GM23338 (cell line): ENCODE results near the gene NCAPG. TPM values are rescaled to one million over a fixed set of nuclear protein-coding genes. Genes with fewer than 3 reads are reported as not detected.

ENCODE experiments used
- ATAC-seq: fragments of 200-7000 bp; cut with Tn5 transposase; 3 replicates; pipeline ENCODE4 v1.9.1; 2020
- DNase-seq: peaks from one replicate; pipeline ENCODE4 v3.0.0-alpha.2; 2015; ENCODE audit warnings: low spot score
- H2AFZ ChIP-seq: fragments of 200-600 bp; sonication (generic); 2 replicates; pipeline ENCODE4 v1.8.0; 2016; ENCODE audit warnings: antibody characterized with exemption, mild to moderate bottlenecking, moderate library complexity
- H3F3A ChIP-seq: fragments of 200-600 bp; sonication (generic); replicated peaks from 2 replicates; pipeline ENCODE4 v1.8.0; 2017; ENCODE audit warnings: antibody characterized with exemption, mixed run types, low read depth
- H3K27ac ChIP-seq: fragments of 200-600 bp; sonication (generic); 2 replicates; pipeline ENCODE4 v1.6.1; 2016; ENCODE audit warnings: low read depth
- H3K27me3 ChIP-seq: fragments of 200-600 bp; sonication (generic); 2 replicates; pipeline ENCODE4 v1.8.0; 2016; ENCODE audit warnings: mild to moderate bottlenecking, mixed run types, moderate library complexity; ENCODE audit not compliant: insufficient read depth
- H3K36me3 ChIP-seq: fragments of 200-600 bp; sonication (generic); 2 replicates; pipeline ENCODE4 v1.8.0; 2016; ENCODE audit warnings: mild to moderate bottlenecking; ENCODE audit not compliant: insufficient read depth
- H3K4me1 ChIP-seq: fragments of 200-600 bp; sonication (generic); 2 replicates; pipeline ENCODE4 v1.8.0; 2016; ENCODE audit warnings: mild to moderate bottlenecking, moderate library complexity; ENCODE audit not compliant: insufficient read depth
- H3K4me2 ChIP-seq: fragments of 200-600 bp; sonication (generic); 2 replicates; pipeline ENCODE4 v1.7.1; 2017; ENCODE audit warnings: mixed run types
- H3K4me3 ChIP-seq: fragments of 200-600 bp; sonication (generic); 2 replicates; pipeline ENCODE4 v1.6.1; 2016; ENCODE audit warnings: mixed run types
- H3K79me2 ChIP-seq: fragments of 200-600 bp; sonication (generic); replicated peaks from 2 replicates; pipeline ENCODE4 v1.8.0; 2017; ENCODE audit warnings: mild to moderate bottlenecking; ENCODE audit not compliant: insufficient read depth
- H3K9me2 ChIP-seq: fragments of 200-600 bp; sonication (generic); 2 replicates; pipeline ENCODE4 v1.8.0; 2017; ENCODE audit not compliant: insufficient read depth
- H4K20me1 ChIP-seq: fragments of 200-600 bp; sonication (generic); replicated peaks from 2 replicates; pipeline ENCODE4 v1.8.0; 2017; ENCODE audit warnings: mild to moderate bottlenecking; ENCODE audit not compliant: insufficient read depth
- H3K27ac Mint-ChIP-seq: 2 replicates; pipeline ENCODE4 v1.8.0; 2020; ENCODE audit warnings: inconsistent platforms, mild to moderate bottlenecking, moderate library complexity, mixed read lengths
- H3K27me3 Mint-ChIP-seq: 3 replicates; pipeline ENCODE4 v1.8.0; 2022; ENCODE audit warnings: low read depth, mild to moderate bottlenecking, moderate library complexity, mixed read lengths, inconsistent platforms; ENCODE audit not compliant: insufficient read depth, poor library complexity
- H3K36me3 Mint-ChIP-seq: 3 replicates; pipeline ENCODE4 v1.8.0; 2021; ENCODE audit warnings: low read depth, mild to moderate bottlenecking, inconsistent platforms, moderate library complexity, mixed read lengths
- H3K4me1 Mint-ChIP-seq: 3 replicates; pipeline ENCODE4 v1.8.0; 2020; ENCODE audit warnings: mild to moderate bottlenecking, inconsistent platforms, mixed read lengths
- H3K4me3 Mint-ChIP-seq: 3 replicates; pipeline ENCODE4 v1.8.0; 2021; ENCODE audit warnings: moderate library complexity, mild to moderate bottlenecking, inconsistent platforms, mixed read lengths
- H3K9me3 Mint-ChIP-seq: 3 replicates; pipeline ENCODE4 v1.8.0; 2020; ENCODE audit warnings: moderate library complexity, mild to moderate bottlenecking, inconsistent platforms, mixed read lengths
- CREB1 ChIP-seq: fragments of 250-450 bp; sonication (Bioruptor Pico); IDR thresholded peaks from 2 replicates; pipeline ENCODE4 v1.5.0; 2020; ENCODE audit warnings: low read depth, mild to moderate bottlenecking, moderate library complexity
- EZH2 ChIP-seq: fragments of 200-600 bp; sonication (generic); IDR thresholded peaks from one replicate; pipeline ENCODE4 v1.8.0; 2017; ENCODE audit warnings: antibody characterized with exemption, mild to moderate bottlenecking, low read depth; ENCODE audit not compliant: unreplicated experiment
- EZH2phosphoT487 ChIP-seq: fragments of 200-600 bp; sonication (generic); IDR thresholded peaks from one replicate; pipeline ENCODE4 v1.8.1; 2018; ENCODE audit warnings: antibody characterized with exemption; ENCODE audit not compliant: unreplicated experiment
- JUNB ChIP-seq: IDR thresholded peaks from one replicate; pipeline ENCODE4 v1.6.1; 2016; ENCODE audit warnings: antibody characterized with exemption; ENCODE audit not compliant: unreplicated experiment
- NANOG ChIP-seq: IDR thresholded peaks from 2 replicates; pipeline ENCODE4 v1.6.1; 2016; ENCODE audit warnings: antibody characterized with exemption, borderline replicate concordance
- POLR2AphosphoS5 ChIP-seq: IDR thresholded peaks from 2 replicates; pipeline ENCODE4 v1.6.1; 2016; ENCODE audit warnings: antibody characterized with exemption, low read depth
- STAT1 ChIP-seq: IDR thresholded peaks from one replicate; pipeline ENCODE4 v1.6.1; 2016; ENCODE audit warnings: antibody characterized with exemption; ENCODE audit not compliant: unreplicated experiment
- ZNF114 ChIP-seq: fragments of 250-450 bp; sonication (Bioruptor Pico); IDR thresholded peaks from 2 replicates; pipeline ENCODE4 v1.5.0; 2020; ENCODE audit warnings: mild to moderate bottlenecking, moderate library complexity
- ZNF331 ChIP-seq: fragments of 250-450 bp; sonication (Bioruptor Pico); IDR thresholded peaks from 2 replicates; pipeline ENCODE4 v1.5.0; 2020; ENCODE audit warnings: low read depth, mild to moderate bottlenecking, moderate library complexity
- polyA plus RNA-seq: library from polyadenylated mRNA; unstranded; fragments of >200 nt; fragmentation: Nextera tagmentation; extraction: Ambion mirVana; gene quantifications from 2 replicates; pipeline ENCODE4 v1.2.1, GENCODE V29; 2016
- total RNA-seq: library from RNA; depleted of rRNA; stranded (reverse); fragments of >200 nt; shearing (Covaris generic); gene quantifications from 2 replicates; pipeline ENCODE4 v1.2.3, GENCODE V29; 2014
- TF ChIP-seq, protein P1 (sequence below): fragments of 250-450 bp; sonication (Bioruptor Pico); IDR thresholded peaks from 2 replicates; pipeline ENCODE4 v1.5.0; 2020; ENCODE audit warnings: mild to moderate bottlenecking, moderate library complexity
- TF ChIP-seq, protein P2 (sequence below), 2 experiments: fragments of 200-600 bp in 1 of 2; sonication (generic) in 1 of 2; conservative IDR thresholded peaks; 2 replicates each; pipeline versions ENCODE4 v1.5.1 to v1.6.1; 2016 to 2017; ENCODE audit warnings: antibody characterized with exemption in 2 of 2, low read depth in 2 of 2, mild to moderate bottlenecking in 2 of 2, moderate library complexity in 1 of 2

NCAPG gene
- total and polyA plus RNA-seq, 2 experiments from 2014 or later: 24.4 to 45.8 TPM

DNA sequence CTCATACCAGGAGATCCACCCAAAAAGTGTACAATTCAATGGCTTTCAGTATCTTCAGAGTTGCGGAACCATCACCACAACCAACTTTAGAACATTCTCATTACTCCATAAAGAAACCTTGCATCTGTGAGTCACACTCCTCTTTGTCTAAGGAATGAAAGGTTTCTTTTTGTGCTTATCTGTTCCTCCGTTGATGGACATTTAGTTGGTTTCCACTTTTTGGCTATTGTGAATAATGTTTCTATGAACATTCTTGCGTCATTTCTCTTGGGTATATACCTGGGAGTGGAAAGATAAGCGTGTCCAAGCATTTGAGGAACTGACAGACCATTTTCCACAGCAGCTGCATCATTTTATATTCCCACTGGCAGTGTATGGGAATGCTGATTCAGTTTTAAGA is 39.9 kb upstream of the NCAPG start:
- Mint-ChIP-seq H3K4me1 (no peaks in the 10 kb centered on the region), H3K9me3 (peaks cover 21% of the 10 kb centered on the region), H3K4me3 (no peak overlapping the region), H3K27me3 (peaks cover 4% of the 10 kb centered on the region), H3K27ac (no peak overlapping the region), H3K36me3 (peaks cover 6% of the 10 kb centered on the region)
- Histone ChIP-seq H3K27me3 (no peaks in the 10 kb centered on the region), H2AFZ (no peak overlapping the region), H3K4me2 (no peak overlapping the region), H3K9me2 (no peaks in the 10 kb centered on the region), H3K4me3 (no peak overlapping the region), H3F3A (no peaks in the 10 kb centered on the region), H3K27ac (no peak overlapping the region), H3K36me3 (no peaks in the 10 kb centered on the region), H3K79me2 (no peaks in the 10 kb centered on the region), H3K4me1 (no peaks in the 10 kb centered on the region), H4K20me1 (no peaks in the 10 kb centered on the region)
- ATAC-seq (no peak), DNase-seq (no peak)
- TF ChIP-seq ZNF114 (CRISPR knock-in tag): no peak

DNA sequence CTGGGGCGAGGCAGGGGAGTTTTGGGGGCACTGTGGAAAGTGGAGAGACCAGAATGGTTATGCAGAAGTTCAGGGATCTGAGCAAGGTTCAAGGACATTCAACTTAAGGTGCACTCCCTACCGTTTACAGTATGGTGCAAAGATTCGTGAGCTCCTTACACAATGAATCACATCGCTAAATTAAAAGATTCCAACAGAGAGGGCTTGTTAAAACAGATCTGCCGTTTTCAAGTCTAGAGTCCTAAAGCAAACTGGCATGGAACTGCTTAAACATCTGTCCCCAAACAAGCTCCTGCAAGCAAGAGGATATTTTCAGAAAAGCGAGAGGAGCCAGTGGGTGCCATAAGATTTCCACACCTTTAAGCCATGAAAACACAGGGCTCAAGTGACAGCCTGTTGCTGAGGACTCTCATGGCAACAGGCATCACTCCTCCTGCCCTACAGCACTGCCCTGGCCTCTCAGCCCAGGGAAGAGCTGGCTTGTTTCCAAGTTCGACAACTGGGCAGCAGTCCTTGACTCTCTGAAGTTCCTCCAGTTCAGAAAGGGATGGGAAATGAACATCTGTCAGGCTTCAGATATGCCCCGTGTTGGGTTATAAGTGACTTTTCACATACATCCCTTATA is 39.4 kb upstream of the NCAPG start:
- DNase-seq (no peak), ATAC-seq (no peak)
- no peak overlapping the region for H3K4me3 ChIP-seq
- Mint-ChIP-seq H3K27me3 (peaks cover 4% of the 10 kb centered on the region), H3K4me3 (no peak overlapping the region), H3K4me1 (no peaks in the 10 kb centered on the region), H3K9me3 (peaks cover 16% of the 10 kb centered on the region), H3K36me3 (peaks cover under 1% of the 10 kb centered on the region; the same call in 1 of the 3 replicates), H3K27ac (no peak overlapping the region)
- no peak overlapping the region for H2AFZ ChIP-seq
- H3K4me2 ChIP-seq: no peak overlapping the region
- no peaks in the 10 kb centered on the region for H3K79me2 ChIP-seq
- no peaks in the 10 kb centered on the region for H4K20me1 ChIP-seq
- H3K27ac ChIP-seq: no peak overlapping the region
- no peaks in the 10 kb centered on the region for H3F3A ChIP-seq
- no peaks in the 10 kb centered on the region for H3K9me2 ChIP-seq
- H3K4me1 ChIP-seq: no peaks in the 10 kb centered on the region
- no peaks in the 10 kb centered on the region for H3K27me3 ChIP-seq
- no peaks in the 10 kb centered on the region for H3K36me3 ChIP-seq
- TF ChIP-seq, protein P1, sequence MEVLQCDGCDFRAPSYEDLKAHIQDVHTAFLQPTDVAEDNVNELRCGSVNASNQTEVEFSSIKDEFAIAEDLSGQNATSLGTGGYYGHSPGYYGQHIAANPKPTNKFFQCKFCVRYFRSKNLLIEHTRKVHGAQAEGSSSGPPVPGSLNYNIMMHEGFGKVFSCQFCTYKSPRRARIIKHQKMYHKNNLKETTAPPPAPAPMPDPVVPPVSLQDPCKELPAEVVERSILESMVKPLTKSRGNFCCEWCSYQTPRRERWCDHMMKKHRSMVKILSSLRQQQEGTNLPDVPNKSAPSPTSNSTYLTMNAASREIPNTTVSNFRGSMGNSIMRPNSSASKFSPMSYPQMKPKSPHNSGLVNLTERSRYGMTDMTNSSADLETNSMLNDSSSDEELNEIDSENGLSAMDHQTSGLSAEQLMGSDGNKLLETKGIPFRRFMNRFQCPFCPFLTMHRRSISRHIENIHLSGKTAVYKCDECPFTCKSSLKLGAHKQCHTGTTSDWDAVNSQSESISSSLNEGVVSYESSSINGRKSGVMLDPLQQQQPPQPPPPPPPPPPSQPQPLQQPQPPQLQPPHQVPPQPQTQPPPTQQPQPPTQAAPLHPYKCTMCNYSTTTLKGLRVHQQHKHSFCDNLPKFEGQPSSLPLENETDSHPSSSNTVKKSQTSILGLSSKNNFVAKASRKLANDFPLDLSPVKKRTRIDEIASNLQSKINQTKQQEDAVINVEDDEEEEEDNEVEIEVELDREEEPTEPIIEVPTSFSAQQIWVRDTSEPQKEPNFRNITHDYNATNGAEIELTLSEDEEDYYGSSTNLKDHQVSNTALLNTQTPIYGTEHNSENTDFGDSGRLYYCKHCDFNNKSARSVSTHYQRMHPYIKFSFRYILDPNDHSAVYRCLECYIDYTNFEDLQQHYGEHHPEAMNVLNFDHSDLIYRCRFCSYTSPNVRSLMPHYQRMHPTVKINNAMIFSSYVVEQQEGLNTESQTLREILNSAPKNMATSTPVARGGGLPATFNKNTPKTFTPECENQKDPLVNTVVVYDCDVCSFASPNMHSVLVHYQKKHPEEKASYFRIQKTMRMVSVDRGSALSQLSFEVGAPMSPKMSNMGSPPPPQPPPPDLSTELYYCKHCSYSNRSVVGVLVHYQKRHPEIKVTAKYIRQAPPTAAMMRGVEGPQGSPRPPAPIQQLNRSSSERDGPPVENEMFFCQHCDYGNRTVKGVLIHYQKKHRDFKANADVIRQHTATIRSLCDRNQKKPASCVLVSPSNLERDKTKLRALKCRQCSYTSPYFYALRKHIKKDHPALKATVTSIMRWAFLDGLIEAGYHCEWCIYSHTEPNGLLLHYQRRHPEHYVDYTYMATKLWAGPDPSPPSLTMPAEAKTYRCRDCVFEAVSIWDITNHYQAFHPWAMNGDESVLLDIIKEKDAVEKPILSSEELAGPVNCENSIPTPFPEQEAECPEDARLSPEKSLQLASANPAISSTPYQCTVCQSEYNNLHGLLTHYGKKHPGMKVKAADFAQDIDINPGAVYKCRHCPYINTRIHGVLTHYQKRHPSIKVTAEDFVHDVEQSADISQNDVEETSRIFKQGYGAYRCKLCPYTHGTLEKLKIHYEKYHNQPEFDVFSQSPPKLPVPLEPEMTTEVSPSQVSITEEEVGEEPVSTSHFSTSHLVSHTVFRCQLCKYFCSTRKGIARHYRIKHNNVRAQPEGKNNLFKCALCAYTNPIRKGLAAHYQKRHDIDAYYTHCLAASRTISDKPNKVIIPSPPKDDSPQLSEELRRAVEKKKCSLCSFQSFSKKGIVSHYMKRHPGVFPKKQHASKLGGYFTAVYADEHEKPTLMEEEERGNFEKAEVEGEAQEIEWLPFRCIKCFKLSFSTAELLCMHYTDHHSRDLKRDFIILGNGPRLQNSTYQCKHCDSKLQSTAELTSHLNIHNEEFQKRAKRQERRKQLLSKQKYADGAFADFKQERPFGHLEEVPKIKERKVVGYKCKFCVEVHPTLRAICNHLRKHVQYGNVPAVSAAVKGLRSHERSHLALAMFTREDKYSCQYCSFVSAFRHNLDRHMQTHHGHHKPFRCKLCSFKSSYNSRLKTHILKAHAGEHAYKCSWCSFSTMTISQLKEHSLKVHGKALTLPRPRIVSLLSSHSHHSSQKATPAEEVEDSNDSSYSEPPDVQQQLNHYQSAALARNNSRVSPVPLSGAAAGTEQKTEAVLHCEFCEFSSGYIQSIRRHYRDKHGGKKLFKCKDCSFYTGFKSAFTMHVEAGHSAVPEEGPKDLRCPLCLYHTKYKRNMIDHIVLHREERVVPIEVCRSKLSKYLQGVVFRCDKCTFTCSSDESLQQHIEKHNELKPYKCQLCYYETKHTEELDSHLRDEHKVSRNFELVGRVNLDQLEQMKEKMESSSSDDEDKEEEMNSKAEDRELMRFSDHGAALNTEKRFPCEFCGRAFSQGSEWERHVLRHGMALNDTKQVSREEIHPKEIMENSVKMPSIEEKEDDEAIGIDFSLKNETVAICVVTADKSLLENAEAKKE (CRISPR knock-in tag): no peak
- no peak for TF ChIP-seq ZNF331 (CRISPR knock-in tag)
- TF ChIP-seq NANOG: no peak
- TF ChIP-seq EZH2: no peak
- TF ChIP-seq, protein P2, sequence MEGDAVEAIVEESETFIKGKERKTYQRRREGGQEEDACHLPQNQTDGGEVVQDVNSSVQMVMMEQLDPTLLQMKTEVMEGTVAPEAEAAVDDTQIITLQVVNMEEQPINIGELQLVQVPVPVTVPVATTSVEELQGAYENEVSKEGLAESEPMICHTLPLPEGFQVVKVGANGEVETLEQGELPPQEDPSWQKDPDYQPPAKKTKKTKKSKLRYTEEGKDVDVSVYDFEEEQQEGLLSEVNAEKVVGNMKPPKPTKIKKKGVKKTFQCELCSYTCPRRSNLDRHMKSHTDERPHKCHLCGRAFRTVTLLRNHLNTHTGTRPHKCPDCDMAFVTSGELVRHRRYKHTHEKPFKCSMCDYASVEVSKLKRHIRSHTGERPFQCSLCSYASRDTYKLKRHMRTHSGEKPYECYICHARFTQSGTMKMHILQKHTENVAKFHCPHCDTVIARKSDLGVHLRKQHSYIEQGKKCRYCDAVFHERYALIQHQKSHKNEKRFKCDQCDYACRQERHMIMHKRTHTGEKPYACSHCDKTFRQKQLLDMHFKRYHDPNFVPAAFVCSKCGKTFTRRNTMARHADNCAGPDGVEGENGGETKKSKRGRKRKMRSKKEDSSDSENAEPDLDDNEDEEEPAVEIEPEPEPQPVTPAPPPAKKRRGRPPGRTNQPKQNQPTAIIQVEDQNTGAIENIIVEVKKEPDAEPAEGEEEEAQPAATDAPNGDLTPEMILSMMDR (conservative IDR thresholded peaks at IDR 0.05; ENCODE audit: low read depth in 2 of 2): no peak
- TF ChIP-seq JUNB: no peak
- TF ChIP-seq ZNF114 (CRISPR knock-in tag): no peak
- TF ChIP-seq STAT1: no peak
- no peak for TF ChIP-seq POLR2AphosphoS5
- no peak for TF ChIP-seq CREB1 (CRISPR knock-in tag)
- no peak for TF ChIP-seq EZH2phosphoT487
